ENCODE results near the gene NDFIP1.

The NDFIP1 gene

GRCh38 chr5:142091922-142092321 lies 16.7 kb upstream of the NDFIP1 start:
- DNase-seq (ENCODE audit: low spot score): no peak

GRCh38 chr5:142095035-142095434 lies 13.5 kb upstream of the NDFIP1 start:
- no peak for DNase-seq (ENCODE audit: low spot score)

GRCh38 chr5:142095651-142096330 lies 12.8 kb upstream of the NDFIP1 start:
- DNase-seq (ENCODE audit: low spot score): no peak

- DNase-seq (ENCODE audit: low spot score): no peak
Measured at GRCh38 chr5:142096382-142096781, 12.2 kb upstream of the NDFIP1 start.

GRCh38 chr5:142097681-142098080 lies 10.9 kb upstream of the NDFIP1 start:
- DNase-seq (ENCODE audit: low spot score): no peak

GRCh38 chr5:142098275-142098674 lies 10.3 kb upstream of the NDFIP1 start:
- DNase-seq (ENCODE audit: low spot score): no peak

- DNase-seq (ENCODE audit: low spot score): no peak
Measured at GRCh38 chr5:142098931-142099330, 9.6 kb upstream of the NDFIP1 start.

- DNase-seq (ENCODE audit: low spot score): no peak
Measured at GRCh38 chr5:142100307-142100706, 8.3 kb upstream of the NDFIP1 start.

- DNase-seq (ENCODE audit: low spot score): no peak
Measured at GRCh38 chr5:142102980-142103740, 5.4 kb upstream of the NDFIP1 start.

GRCh38 chr5:142104491-142104890 lies 4.1 kb upstream of the NDFIP1 start:
- no peak for DNase-seq (ENCODE audit: low spot score)

GRCh38 chr5:142106061-142106460 lies 2.5 kb upstream of the NDFIP1 start:
- peak; percentile 60 for DNase-seq (ENCODE audit: low spot score)

GRCh38 chr5:142107036-142107735 lies 1.4 kb upstream of the NDFIP1 start:
- no peak for DNase-seq (ENCODE audit: low spot score)

- DNase-seq (ENCODE audit: low spot score): no peak
Measured at GRCh38 chr5:142107736-142108431, 695 bp upstream of the NDFIP1 start.

GRCh38 chr5:142109331-142110045 lies 909 bp downstream of the NDFIP1 start:
- peak; percentile 12 for DNase-seq (ENCODE audit: low spot score)

- DNase-seq (ENCODE audit: low spot score): peak; percentile 10
Measured at GRCh38 chr5:142110046-142110531, 1.5 kb downstream of the NDFIP1 start.

GRCh38 chr5:142110988-142111687 lies 2.6 kb downstream of the NDFIP1 start:
- no peak for DNase-seq (ENCODE audit: low spot score)

- no peak for DNase-seq (ENCODE audit: low spot score)
Measured at GRCh38 chr5:142114687-142115086, 6.1 kb downstream of the NDFIP1 start.

GRCh38 chr5:142115937-142116614 lies 7.5 kb downstream of the NDFIP1 start:
- DNase-seq (ENCODE audit: low spot score): no peak

- no peak for DNase-seq (ENCODE audit: low spot score)
Measured at GRCh38 chr5:142117579-142118151, 9.1 kb downstream of the NDFIP1 start.

GRCh38 chr5:142118155-142118686 lies 9.6 kb downstream of the NDFIP1 start:
- no peak for DNase-seq (ENCODE audit: low spot score)

All from AG08395 (cell line).